NCI-H345 treated with DMSO at 0.1 percent for 48 hours (cell line): ENCODE results near the gene IRS2.

Experiments used
- DNase-seq: peaks from one replicate; lab custom pipeline; 2025; ENCODE audit not compliant: unreplicated experiment; lab: John Stamatoyannopoulos, UW

The IRS2 gene

DNA sequence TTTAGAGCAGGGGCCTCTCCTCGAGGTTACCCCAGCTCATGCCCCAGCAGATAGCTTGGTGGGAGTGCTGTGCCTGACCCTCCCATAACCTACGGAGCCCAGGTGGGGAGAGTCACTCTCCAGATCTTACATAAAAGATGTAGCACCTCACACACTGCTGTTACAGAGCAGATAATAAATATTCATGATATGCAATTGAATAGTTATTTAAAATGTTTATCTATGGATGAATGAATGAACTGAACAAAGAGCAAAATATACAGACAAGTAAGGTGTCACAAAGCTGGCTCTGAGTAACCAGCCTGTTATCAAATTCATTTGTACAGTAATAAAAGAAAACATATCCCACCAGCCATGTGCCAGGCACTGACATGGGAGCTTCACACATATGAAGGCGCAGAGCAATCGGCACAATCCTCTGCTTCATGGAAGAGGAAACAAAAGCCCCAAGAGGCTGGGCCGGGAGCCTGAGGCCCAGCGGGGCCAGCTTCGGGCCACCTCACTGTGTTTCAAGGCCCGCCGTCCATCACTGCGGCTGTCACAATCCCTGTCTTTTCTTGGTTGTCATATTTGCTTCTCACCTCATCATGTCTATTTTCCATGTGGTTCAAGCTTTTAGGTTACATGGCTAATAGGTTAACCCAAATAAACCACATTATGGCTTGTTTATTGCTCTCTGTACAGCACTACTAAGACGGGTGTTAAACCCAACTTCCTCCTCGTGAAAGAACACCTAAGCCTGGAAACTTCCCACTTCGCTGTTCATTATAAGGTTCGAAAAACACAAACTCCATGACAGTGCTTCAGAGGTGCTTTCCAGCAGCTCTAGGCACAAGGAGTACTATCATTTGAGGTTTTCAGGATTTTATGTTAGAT lies 78.4 kb downstream of the IRS2 start:
- no peak for DNase-seq

GRCh38 chr13:109707044-109707741 lies 79.2 kb downstream of the IRS2 start:
- peak; percentile 83 for DNase-seq

DNA sequence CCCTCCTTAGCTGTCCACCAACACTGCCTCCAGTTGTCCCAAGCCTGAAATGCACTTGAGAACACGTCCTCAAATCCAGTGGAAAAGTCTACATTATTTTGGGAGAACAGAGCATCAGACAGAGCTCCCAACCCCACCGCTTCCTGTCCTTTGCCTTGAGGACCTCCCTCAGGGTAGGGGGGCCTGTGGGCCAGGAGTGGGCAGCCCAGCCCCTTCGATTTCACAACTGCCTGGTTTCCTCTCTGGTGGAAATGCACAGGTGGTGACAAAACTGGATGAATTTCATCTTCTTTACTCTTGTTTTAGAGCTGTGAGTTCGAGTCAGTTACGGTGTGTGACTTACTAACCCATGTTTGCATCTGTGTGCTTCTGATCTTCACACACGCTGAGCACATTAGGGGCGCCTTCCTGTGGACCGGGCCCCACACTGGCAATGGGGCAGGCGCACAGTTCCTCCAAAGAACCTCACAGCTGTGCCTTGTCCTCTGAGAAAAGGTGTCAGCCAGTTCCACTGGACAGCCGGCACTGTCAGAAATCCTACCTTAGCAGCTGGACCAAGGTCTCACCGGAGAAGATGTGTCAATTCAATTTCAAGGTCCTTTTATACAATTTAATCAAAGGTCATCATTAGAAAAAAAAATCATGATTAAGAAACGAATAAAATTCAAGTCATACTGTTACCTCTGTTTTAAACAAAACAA lies 80.2 kb downstream of the IRS2 start:
- DNase-seq = no peak

- peak; percentile 13 for DNase-seq
Measured at GRCh38 chr13:109704771-109705635, 81.4 kb downstream of the IRS2 start.

GRCh38 chr13:109703250-109703649 lies 83.1 kb downstream of the IRS2 start:
- no peak for DNase-seq
